Uterus (tissue), 2 donors: ENCODE measurements around the gene DGLUCY.
A peak's percentile ranks its signal among the peaks of the same experiment; 100 is the strongest.

ENCODE experiments used
- CTCF ChIP-seq, 4 experiments: fragments of 200-600 bp in 2 of 4; fragments of 450-650 bp in 2 of 4; sonication (generic) in 2 of 4; IDR thresholded peaks; one replicate each; pipeline ENCODE4 v1.5.1; 2016 to 2019; ENCODE audit warnings: antibody characterized with exemption in 4 of 4, mild to moderate bottlenecking in 2 of 4, moderate library complexity in 1 of 4
- POLR2A ChIP-seq, 2 donors: fragments of 450-650 bp; IDR thresholded peaks; one replicate each; pipeline ENCODE4 v1.6.1; 2016; ENCODE audit warnings: antibody characterized with exemption in 2 of 2, mild to moderate bottlenecking in 1 of 2, moderate library complexity in 1 of 2

GRCh38 chr14:91173221-91173670, 59.4 kb downstream of the DGLUCY start:
- TF ChIP-seq CTCF (IDR thresholded peaks at IDR 0.05) (peak; percentile 73 to 94 (median 84)), POLR2A (IDR thresholded peaks at IDR 0.05) (no peak)
